Omental fat pad (tissue), 4 donors: ENCODE results near the gene YAE1. TPM values are rescaled to one million over a fixed set of nuclear protein-coding genes. Genes with fewer than 3 reads are reported as not detected.

Source experiments
- ATAC-seq: fragments of 150-250 bp; one replicate; pipeline ENCODE4 v1.9.1; 2016; ENCODE audit warnings: mild to moderate bottlenecking, moderate library complexity; ENCODE audit not compliant: low FRiP score
- DNase-seq: peaks from one replicate; pipeline ENCODE4 v3.0.0-alpha.2; 2019; ENCODE audit warnings: low spot score
- total RNA-seq, 4 donors: library from RNA; depleted of rRNA; stranded (reverse); fragments of >200 nt; gene quantifications; one replicate each; pipeline ENCODE4 v1.1.0, GENCODE V29; 2016
- TF ChIP-seq, protein P1 (sequence below), 3 donors: fragments of 450-650 bp; IDR thresholded peaks; one replicate each; pipeline ENCODE4 v1.5.1; 2016 to 2017; ENCODE audit warnings: antibody characterized with exemption in 3 of 3, mild to moderate bottlenecking in 3 of 3, moderate library complexity in 2 of 3

Gene YAE1
- total RNA-seq, 4 donors from 2014 or later: 11.8 to 18.8 (median 16.6) TPM

DNA sequence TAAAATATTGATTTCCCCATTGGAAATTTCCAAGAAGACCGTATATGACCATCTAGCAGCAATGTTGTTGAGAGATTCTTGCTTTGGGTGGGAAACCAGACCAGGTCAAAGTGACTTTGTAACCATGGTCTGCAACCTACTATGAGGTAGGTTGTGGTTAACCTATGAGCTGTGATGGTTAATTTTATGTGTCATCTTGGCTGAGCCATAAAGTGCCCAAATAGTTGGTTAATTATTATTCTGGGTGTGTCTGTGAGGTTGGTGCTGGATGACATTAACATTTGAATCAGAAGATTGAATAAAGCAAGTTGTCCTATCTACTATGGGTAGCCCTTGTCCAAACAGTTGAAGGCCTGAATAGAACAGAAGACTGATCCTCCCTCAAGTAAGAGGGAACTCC is 38.9 kb downstream of the YAE1 start:
- DNase-seq (no peak), ATAC-seq (no peak)
- TF ChIP-seq, protein P1, sequence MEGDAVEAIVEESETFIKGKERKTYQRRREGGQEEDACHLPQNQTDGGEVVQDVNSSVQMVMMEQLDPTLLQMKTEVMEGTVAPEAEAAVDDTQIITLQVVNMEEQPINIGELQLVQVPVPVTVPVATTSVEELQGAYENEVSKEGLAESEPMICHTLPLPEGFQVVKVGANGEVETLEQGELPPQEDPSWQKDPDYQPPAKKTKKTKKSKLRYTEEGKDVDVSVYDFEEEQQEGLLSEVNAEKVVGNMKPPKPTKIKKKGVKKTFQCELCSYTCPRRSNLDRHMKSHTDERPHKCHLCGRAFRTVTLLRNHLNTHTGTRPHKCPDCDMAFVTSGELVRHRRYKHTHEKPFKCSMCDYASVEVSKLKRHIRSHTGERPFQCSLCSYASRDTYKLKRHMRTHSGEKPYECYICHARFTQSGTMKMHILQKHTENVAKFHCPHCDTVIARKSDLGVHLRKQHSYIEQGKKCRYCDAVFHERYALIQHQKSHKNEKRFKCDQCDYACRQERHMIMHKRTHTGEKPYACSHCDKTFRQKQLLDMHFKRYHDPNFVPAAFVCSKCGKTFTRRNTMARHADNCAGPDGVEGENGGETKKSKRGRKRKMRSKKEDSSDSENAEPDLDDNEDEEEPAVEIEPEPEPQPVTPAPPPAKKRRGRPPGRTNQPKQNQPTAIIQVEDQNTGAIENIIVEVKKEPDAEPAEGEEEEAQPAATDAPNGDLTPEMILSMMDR (IDR thresholded peaks at IDR 0.05): no peak

DNA sequence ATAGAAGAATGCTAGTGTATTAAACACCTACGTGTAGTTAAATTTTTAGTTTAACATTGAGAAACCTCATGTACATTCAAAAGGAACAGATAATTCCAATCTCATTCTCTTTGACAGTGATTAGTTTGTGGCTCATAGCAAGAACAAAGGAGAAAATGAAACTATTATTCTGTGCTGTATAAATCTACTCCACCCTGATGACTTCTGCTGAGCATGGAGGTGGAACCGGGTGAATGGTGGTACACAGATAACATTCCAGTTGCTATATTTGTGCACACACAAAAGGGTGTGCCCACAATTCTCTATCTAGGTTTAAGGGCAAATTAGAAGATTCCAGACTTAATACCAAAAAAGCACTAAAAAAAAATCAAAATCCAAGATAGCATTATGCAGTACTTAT is 40.1 kb downstream of the YAE1 start:
- DNase-seq (no peak), ATAC-seq (no peak)
- TF ChIP-seq, protein P1 (IDR thresholded peaks at IDR 0.05): no peak

DNA sequence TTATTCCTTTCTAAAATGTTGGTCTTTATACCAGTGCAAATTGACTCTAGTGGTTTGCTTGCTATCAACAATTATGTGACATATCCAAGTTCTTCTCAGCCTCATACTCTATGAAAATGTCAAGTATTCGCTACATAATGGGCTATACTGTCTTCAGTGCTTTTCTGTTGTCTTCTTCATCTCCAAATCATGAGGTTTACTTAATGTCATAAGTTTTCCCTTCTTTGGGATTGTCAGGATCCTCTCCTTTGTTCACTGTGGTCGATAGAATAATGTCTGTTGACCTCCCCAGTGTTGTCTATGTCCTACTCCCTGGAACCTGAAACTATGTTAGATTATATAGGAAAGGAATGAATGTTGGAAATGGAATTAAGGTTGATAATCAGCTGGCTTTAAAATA is 40.7 kb downstream of the YAE1 start:
- ATAC-seq (no peak), DNase-seq (no peak)
- TF ChIP-seq, protein P1 (IDR thresholded peaks at IDR 0.05): no peak

DNA sequence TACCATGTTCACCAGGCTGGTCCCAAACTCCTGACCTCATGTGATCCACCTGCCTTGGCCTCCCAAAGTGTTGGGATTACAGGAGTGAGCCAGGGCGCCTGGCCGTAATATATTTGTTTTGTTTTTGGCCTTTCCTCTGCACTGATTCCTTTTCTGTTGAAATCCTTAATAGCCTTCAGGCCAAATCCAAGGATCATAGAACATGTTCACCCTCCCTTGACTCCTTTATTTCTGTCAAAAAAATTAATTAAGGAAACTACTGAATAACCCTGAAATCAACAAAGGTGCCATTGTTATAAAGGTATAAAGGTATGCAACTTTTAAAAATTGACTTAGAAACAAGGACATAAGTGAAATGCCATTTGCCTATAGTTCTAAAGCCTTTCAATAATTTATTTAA is 41.7 kb downstream of the YAE1 start:
- no peak for ATAC-seq
- TF ChIP-seq, protein P1 (IDR thresholded peaks at IDR 0.05): no peak
- DNase-seq: no peak

DNA sequence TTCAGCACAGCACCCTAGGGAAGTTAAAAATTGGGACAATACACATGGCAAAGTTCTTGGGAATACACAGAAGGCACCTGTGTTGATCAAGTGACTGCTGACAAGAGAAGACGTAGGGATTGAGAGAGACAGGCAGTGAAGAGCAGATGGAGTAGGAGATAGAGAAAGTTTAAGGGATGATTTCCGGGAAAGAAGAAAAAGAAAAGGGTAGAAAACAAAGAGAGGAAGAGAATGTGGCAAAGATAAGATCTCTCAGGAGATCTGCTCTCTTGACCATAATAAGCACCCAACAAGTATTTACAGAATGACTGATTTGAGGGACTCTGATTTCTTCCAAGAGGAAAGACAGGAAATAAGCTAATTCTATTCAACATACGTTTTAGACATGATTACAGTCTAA is 42.1 kb downstream of the YAE1 start:
- no peak for DNase-seq
- TF ChIP-seq, protein P1 (IDR thresholded peaks at IDR 0.05): no peak
- ATAC-seq: no peak

DNA sequence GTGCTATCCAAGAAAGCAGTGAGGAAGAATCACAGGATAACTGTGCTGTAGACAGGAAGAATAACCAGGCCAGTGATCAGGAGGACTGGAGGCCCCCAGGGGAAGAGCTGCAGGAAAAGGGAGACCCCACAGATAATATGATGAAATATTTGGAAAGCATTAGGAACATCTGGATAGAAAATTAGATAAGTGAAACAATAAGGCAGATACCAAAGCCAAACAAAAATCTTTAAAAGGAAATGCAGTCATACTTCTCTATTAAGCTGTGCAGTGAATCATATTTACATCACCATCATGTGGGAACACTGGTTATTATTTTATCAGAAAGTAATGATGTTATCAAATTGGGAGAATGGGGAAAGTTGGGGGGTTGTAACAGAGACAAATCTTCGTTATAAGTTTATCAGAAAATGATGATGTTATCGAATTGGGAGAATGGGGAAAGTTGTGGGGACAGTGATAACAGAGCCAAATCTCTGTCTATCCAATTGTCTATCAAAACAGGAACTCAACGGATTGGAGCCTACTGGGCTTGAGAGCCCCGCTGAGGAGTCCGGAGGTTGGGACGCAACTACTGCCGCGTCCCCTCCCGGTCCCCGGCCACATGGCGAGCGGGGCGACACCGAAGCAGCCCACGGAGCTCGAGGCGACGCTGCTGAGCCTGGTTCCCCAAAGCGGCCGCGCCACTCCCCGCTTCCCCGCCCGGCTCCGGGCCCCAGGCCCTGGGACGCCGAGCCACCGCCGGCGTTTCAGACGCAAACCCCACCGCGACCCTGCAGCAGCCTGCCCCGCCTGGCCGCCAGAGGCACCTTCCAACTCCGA is 43.1 kb downstream of the YAE1 start:
- TF ChIP-seq, protein P1 (IDR thresholded peaks at IDR 0.05): no peak
- ATAC-seq (peak; percentile 51), DNase-seq (no peak)

DNA sequence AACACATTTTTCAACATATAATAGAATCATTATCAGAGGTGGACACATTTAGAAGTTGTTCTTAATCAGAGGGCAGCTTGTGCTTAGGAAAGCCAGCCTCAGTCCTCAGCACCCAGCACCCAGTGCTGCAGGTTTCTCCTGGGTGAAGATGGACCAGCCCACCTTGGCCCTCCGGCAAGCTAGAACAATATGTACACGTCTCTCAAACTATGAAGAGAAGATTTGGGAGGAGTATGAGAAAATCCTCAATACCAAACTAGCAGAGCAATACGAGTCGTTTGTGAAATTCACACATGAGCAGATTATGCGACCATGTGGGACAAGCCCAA is 43.7 kb downstream of the YAE1 start:
- TF ChIP-seq, protein P1 (IDR thresholded peaks at IDR 0.05): no peak
- no peak for DNase-seq
- ATAC-seq: no peak
